BJ (cell line): Measurements from ENCODE around the gene FANCC. TPM values are rescaled to one million over a fixed set of nuclear protein-coding genes. Genes with fewer than 3 reads are reported as not detected.

ENCODE experiments used
- CTCF ChIA-PET: fragments of 350-600 bp; formaldehyde crosslinking; extraction: SDS; loops from one replicate; lab custom pipeline; 2021; ENCODE audit warnings: antibody characterized with exemption, inconsistent platforms; lab: Yijun Ruan, JAX
- POLR2A ChIA-PET: fragments of 300-600 bp; sonication (Branson Sonifier 250); formaldehyde crosslinking; extraction: SDS; loops from one replicate; lab custom pipeline; 2021; ENCODE audit warnings: antibody characterized with exemption; lab: Charles Lee
- DNase-seq: peaks from one replicate; pipeline ENCODE4 v3.0.0-alpha.2; 2011; ENCODE audit warnings: low read depth
- H3K27me3 ChIP-seq: 2 replicates; pipeline ENCODE4 v1.6.0; 2011; ENCODE audit warnings: low read length; ENCODE audit not compliant: control insufficient read depth, insufficient read depth
- H3K36me3 ChIP-seq: 2 replicates; pipeline ENCODE4 v1.5.1; 2011; ENCODE audit warnings: low read length; ENCODE audit not compliant: control insufficient read depth, insufficient read depth
- H3K4me3 ChIP-seq: 2 replicates; pipeline ENCODE4 v1.5.1; 2011; ENCODE audit warnings: low read depth, mild to moderate bottlenecking, control low read depth, low read length
- CTCF ChIP-seq: IDR thresholded peaks from 2 replicates; pipeline ENCODE4 v1.5.1; 2011; ENCODE audit warnings: low read depth, mild to moderate bottlenecking, control low read depth, inconsistent platforms, low read length, moderate library complexity; ENCODE audit not compliant: insufficient read depth
- polyA plus RNA-seq: library from polyadenylated mRNA; depleted of rRNA; stranded (reverse); fragments of >200 nt; gene quantifications from 2 replicates; pipeline ENCODE4 v1.2.3, GENCODE V29; 2011

FANCC gene
- polyA plus RNA-seq, 1 experiment: 6.1 TPM

GRCh38 chr9:95058121-95058785 is 259.3 kb downstream of the FANCC start:
- Histone ChIP-seq H3K27me3 (no peaks in the 10 kb centered on the region), H3K36me3 (peaks cover 15% of the 10 kb centered on the region), H3K4me3 (no peak overlapping the region)
- no peak for TF ChIP-seq CTCF
- POLR2A ChIA-PET: no interaction called here
- DNase-seq: no peak
- CTCF ChIA-PET: no interaction called here

GRCh38 chr9:95057101-95057500 is 260.4 kb downstream of the FANCC start:
- CTCF ChIA-PET: interaction anchor here (0.8 to 1.2 kb wide), 2 partner anchors 112 to 375 kb away, joined by 4 read pairs; no protein-coding TSS in a partner anchor
- H3K36me3 ChIP-seq: peaks cover 5% of the 10 kb centered on the region
- H3K27me3 ChIP-seq: no peaks in the 10 kb centered on the region
- no peak for TF ChIP-seq CTCF
- H3K4me3 ChIP-seq: peak overlapping the region; percentile 15; the same call in 1 of the 2 replicates
- POLR2A ChIA-PET: no interaction called here
- DNase-seq: no peak

- ChIA-PET CTCF (no interaction called here), POLR2A (no interaction called here)
- peaks cover 5% of the 10 kb centered on the region for H3K36me3 ChIP-seq
- TF ChIP-seq CTCF: no peak
- H3K27me3 ChIP-seq: no peaks in the 10 kb centered on the region
- H3K4me3 ChIP-seq: peak overlapping the region; percentile 18
- DNase-seq: no peak
These were observed 261.5 kb downstream of the FANCC start for GRCh38 chr9:95055851-95056551.

GRCh38 chr9:95055334-95055850 is 262.1 kb downstream of the FANCC start:
- no peak for TF ChIP-seq CTCF
- H3K4me3 ChIP-seq: 0 out of 2 replicates have a peak overlapping the region, but pooled peaks have one; percentile 3
- no peaks in the 10 kb centered on the region for H3K27me3 ChIP-seq
- ChIA-PET POLR2A (no interaction called here), CTCF (no interaction called here)
- H3K36me3 ChIP-seq: peaks cover 3% of the 10 kb centered on the region
- DNase-seq: no peak
